NB4 (cell line): ENCODE measurements around the gene EVA1C.

Experiments used
- CTCF ChIP-seq: IDR thresholded peaks from one replicate; pipeline ENCODE4 v1.5.1; 2012; ENCODE audit warnings: low read depth, low read length
- MAX ChIP-seq: IDR thresholded peaks from 2 replicates; pipeline ENCODE4 v1.6.1; 2011; ENCODE audit warnings: low read depth, low read length
- MYC ChIP-seq: IDR thresholded peaks from 2 replicates; pipeline ENCODE4 v1.6.1; 2011; ENCODE audit warnings: low read depth, low read length
- POLR2A ChIP-seq: IDR thresholded peaks from 2 replicates; pipeline ENCODE4 v1.6.1; 2011; ENCODE audit warnings: mild to moderate bottlenecking; ENCODE audit not compliant: insufficient read length; ENCODE audit errors: extremely low read depth

- TF ChIP-seq POLR2A (no peak), MYC (no peak), CTCF (no peak), MAX (no peak)
These were observed 11.0 kb downstream of the EVA1C start for GRCh38 chr21:32423320-32424190.
